ENCODE measurements around the gene NFX1.

- TF ChIP-seq TAF1 (IDR thresholded peaks at IDR 0.05; ENCODE audit: borderline replicate concordance, low read depth, low read length) = no peak
- no peak; the same call in 1 of the 2 replicates for TF ChIP-seq POLR2AphosphoS5 (IDR thresholded peaks at IDR 0.05; ENCODE audit: low read depth, low read length)
Observed at GRCh38 chr9:33291901-33292300, 1.6 kb downstream of the NFX1 start.
